Endothelial cell of umbilical vein (primary cell): ENCODE data around the gene RBM5. TPM values are rescaled to one million over a fixed set of nuclear protein-coding genes. Genes with fewer than 3 reads are reported as not detected.

Experiments
- BruUV-seq: library from RNA; stranded (reverse); fragments of 400-500 nt; replicated peaks from 2 replicates; lab custom pipeline; 2021; lab: Mats Ljungman, UMichigan
- CTCF ChIA-PET: fragments of 300-600, 350-600 bp; sonication (Branson Sonifier 250); formaldehyde crosslinking; loops from one replicate; lab custom pipeline; 2021; ENCODE audit warnings: antibody characterized with exemption, inconsistent platforms; lab: Charles Lee
- POLR2A ChIA-PET: fragments of 300-600, 350-600 bp; sonication (Branson Sonifier 250); formaldehyde crosslinking; loops from one replicate; lab custom pipeline; 2021; ENCODE audit warnings: antibody characterized with exemption, inconsistent platforms; lab: Charles Lee
- DNase-seq: peaks from one replicate; pipeline ENCODE4 v3.0.0-alpha.2; 2011; ENCODE audit warnings: low read depth, low spot score
- FAIRE-seq: peaks from 2 replicates; lab custom pipeline; 2011; peaks lifted over from hg19 to GRCh38; lab: Jason Lieb, UNC
- H2AFZ ChIP-seq: 2 replicates; pipeline ENCODE4 v1.6.0; 2012; ENCODE audit warnings: low read depth, low read length, control low read depth, inconsistent platforms
- H3K27ac ChIP-seq: 2 replicates; pipeline ENCODE4 v1.5.1; 2011; ENCODE audit warnings: low read depth, mild to moderate bottlenecking, control low read depth, low read length, moderate library complexity; ENCODE audit not compliant: insufficient read depth
- H3K27me3 ChIP-seq, 2 experiments: 2 replicates each; pipeline versions ENCODE4 v1.6.0 to v1.6.1; 2011; ENCODE audit warnings: low read length in 2 of 2, mixed read lengths in 1 of 2; ENCODE audit not compliant: control insufficient read depth in 2 of 2, insufficient read depth in 2 of 2
- H3K36me3 ChIP-seq, 2 experiments: 2 replicates in 1 of 2; 3 replicates in 1 of 2; pipeline ENCODE4 v1.5.1; 2011; ENCODE audit warnings: low read length in 2 of 2, mild to moderate bottlenecking in 1 of 2, moderate library complexity in 1 of 2; ENCODE audit not compliant: control insufficient read depth in 2 of 2, insufficient read depth in 2 of 2; ENCODE audit errors: extremely low read depth in 1 of 2
- H3K4me1 ChIP-seq: 3 replicates; pipeline ENCODE4 v1.5.1; 2011; ENCODE audit warnings: mild to moderate bottlenecking, low read length; ENCODE audit not compliant: control insufficient read depth, insufficient read depth; ENCODE audit errors: extremely low read depth
- H3K4me2 ChIP-seq: 2 replicates; pipeline ENCODE4 v1.6.1; 2011; ENCODE audit warnings: low read length, control low read depth, mixed read lengths; ENCODE audit not compliant: insufficient read depth
- H3K4me3 ChIP-seq, 3 experiments: fragments of 200-600 bp in 1 of 3; sonication (generic), shearing (Covaris generic) in 1 of 3; replicated peaks in 1 of 3; 2 replicates each; pipeline ENCODE4 v1.5.1; 2011 to 2016; ENCODE audit warnings: control low read depth in 3 of 3, low read length in 3 of 3, mild to moderate bottlenecking in 2 of 3, inconsistent platforms in 1 of 3, low read depth in 1 of 3, moderate library complexity in 1 of 3; ENCODE audit not compliant: insufficient read depth in 1 of 3
- H3K79me2 ChIP-seq: 2 replicates; pipeline ENCODE4 v1.6.0; 2012; ENCODE audit warnings: low read length, inconsistent platforms; ENCODE audit not compliant: control insufficient read depth, insufficient read depth
- H3K9ac ChIP-seq: replicated peaks from 2 replicates; pipeline ENCODE3; 2011; ENCODE audit warnings: low read length, control low read depth; ENCODE audit not compliant: insufficient read depth; ENCODE audit errors: extremely low read depth
- H3K9me1 ChIP-seq: replicated peaks from 3 replicates; pipeline ENCODE4 v1.6.0; 2011; ENCODE audit warnings: mild to moderate bottlenecking, low read length; ENCODE audit not compliant: control insufficient read depth, insufficient read depth; ENCODE audit errors: extremely low read depth
- H3K9me3 ChIP-seq: replicated peaks from 2 replicates; pipeline ENCODE4 v1.5.1; 2012; ENCODE audit warnings: low read length, inconsistent platforms; ENCODE audit not compliant: control insufficient read depth, insufficient read depth
- H4K20me1 ChIP-seq: replicated peaks from 2 replicates; pipeline ENCODE3; 2011; ENCODE audit warnings: mild to moderate bottlenecking, low read length; ENCODE audit not compliant: control insufficient read depth, insufficient read depth; ENCODE audit errors: extremely low read depth
- CTCF ChIP-seq, 2 donors: IDR thresholded peaks; 1 replicate in 1 of 2; 2 replicates in 1 of 2; pipeline ENCODE4 v1.5.1; 2011; ENCODE audit warnings: low read length in 2 of 2, mild to moderate bottlenecking in 2 of 2, moderate library complexity in 2 of 2, control low read depth in 1 of 2, inconsistent platforms in 1 of 2, low read depth in 1 of 2; ENCODE audit not compliant: insufficient read depth in 1 of 2; ENCODE audit errors: extremely low read depth in 1 of 2
- EZH2 ChIP-seq: IDR thresholded peaks from 2 replicates; pipeline ENCODE4 v1.6.1; 2012; ENCODE audit warnings: borderline replicate concordance, low read depth, mild to moderate bottlenecking, moderate library complexity, low read length, inconsistent platforms; ENCODE audit not compliant: severe bottlenecking
- FOS ChIP-seq: IDR thresholded peaks from 2 replicates; pipeline ENCODE4 v1.6.1; 2011; ENCODE audit warnings: mild to moderate bottlenecking, low read length, moderate library complexity, borderline replicate concordance; ENCODE audit not compliant: insufficient read depth
- GATA2 ChIP-seq: IDR thresholded peaks from 2 replicates; pipeline ENCODE4 v1.7.0; 2011; ENCODE audit warnings: low read depth, mild to moderate bottlenecking, moderate library complexity, mixed read lengths, low read length; ENCODE audit not compliant: insufficient read length, insufficient read depth
- JUN ChIP-seq: IDR thresholded peaks from 2 replicates; pipeline ENCODE4 v1.6.1; 2011; ENCODE audit warnings: borderline replicate concordance, low read depth; ENCODE audit not compliant: insufficient read length, insufficient read depth
- MAX ChIP-seq: IDR thresholded peaks from 2 replicates; pipeline ENCODE4 v1.6.1; 2011; ENCODE audit not compliant: insufficient read depth, insufficient read length
- MYC ChIP-seq: IDR thresholded peaks from one replicate; pipeline ENCODE4 v1.6.1; 2011; ENCODE audit warnings: mild to moderate bottlenecking, low read depth, low read length
- POLR2A ChIP-seq: IDR thresholded peaks from 2 replicates; pipeline ENCODE4 v1.6.1; 2012; ENCODE audit warnings: low read depth, mild to moderate bottlenecking, control low read depth, low read length
- POLR2AphosphoS5 ChIP-seq: IDR thresholded peaks from 2 replicates; pipeline ENCODE4 v1.6.1; 2012; ENCODE audit warnings: low read depth, mild to moderate bottlenecking, control low read depth, low read length, moderate library complexity; ENCODE audit not compliant: insufficient read depth
- dilution Hi-C: fragments of 300-500 bp; cut with MboI; formaldehyde crosslinking; loops from one replicate; pipeline ENCODE4 v1.15.0; 2019; ENCODE audit warnings: low sequenced_read_pairs; ENCODE audit not compliant: extremely low pct_ligation_motif_present
- intact Hi-C: fragments of 100-400 bp; cut with micrococcal nuclease; formaldehyde crosslinking; loops from one replicate; pipeline ENCODE4 v1.10.0; 2022
- polyA plus RNA-seq, 4 experiments: library from polyadenylated mRNA; depleted of rRNA in 3 of 4; stranded (reverse) in 3 of 4; unstranded in 1 of 4; fragments of >200 nt; gene quantifications; 2 replicates each; pipeline versions ENCODE4 v1.2.1 to v1.2.3, GENCODE V29; 2011 to 2012; ENCODE audit warnings: missing spikeins in 1 of 4
- total RNA-seq: library from RNA; stranded (reverse); gene quantifications from 2 replicates; pipeline ENCODE4 v1.2.3, GENCODE V29; 2021

The RBM5 gene
- total and polyA plus RNA-seq, 2 donors (not counting 3 experiments of a cell fraction or from before 2014, with no cell fraction given), result 190 to 218 TPM

GRCh38 chr3:50165910-50166538 is 77.3 kb downstream of the RBM5 start:
- ChIA-PET CTCF (interaction anchor here (0.9 to 2.6 kb wide), 6 partner anchors 10 to 157 kb away, joined by 3 to 19 read pairs (median 4); no protein-coding TSS in a partner anchor), POLR2A (interaction anchor here (2.6 kb wide), 1 partner anchor 10 kb away, joined by 10 read pairs; no protein-coding TSS in a partner anchor)
- peaks cover 61% of the 10 kb centered on the region for H3K79me2 ChIP-seq
- H2AFZ ChIP-seq, result no peak overlapping the region
- DNase-seq (peak; percentile 60), FAIRE-seq (peak; percentile 91)
- TF ChIP-seq POLR2AphosphoS5, result peak; percentile 74
- TF ChIP-seq GATA2, result peak; percentile 79
- TF ChIP-seq MAX, result no peak
- peak; percentile 64 for TF ChIP-seq POLR2A
- peak; percentile 7 for TF ChIP-seq MYC
- TF ChIP-seq CTCF (IDR thresholded peaks at IDR 0.05; ENCODE audit: extremely low read depth in 1 of 2, insufficient read depth in 1 of 2, low read depth in 1 of 2, low read length in 2 of 2), result no peak
- no peak for TF ChIP-seq JUN
- TF ChIP-seq FOS, result peak; percentile 6
- no peak for TF ChIP-seq EZH2
- H3K36me3 ChIP-seq, result peaks cover 0 to 9% of the 10 kb centered on the region in 2 experiments
- BruUV-seq, result no TSS peak
- H3K9me3 ChIP-seq, result no peaks in the 10 kb centered on the region
- dilution Hi-C loops, result no loop called here
- H4K20me1 ChIP-seq, result no peaks in the 10 kb centered on the region
- peak overlapping the region; percentile 99 for H3K27ac ChIP-seq
- H3K9ac ChIP-seq, result peak overlapping the region; percentile 67
- H3K4me2 ChIP-seq, result peak overlapping the region; percentile 42
- no peaks in the 10 kb centered on the region for H3K27me3 ChIP-seq
- H3K4me1 ChIP-seq, result peaks cover 97% of the 10 kb centered on the region
- peak overlapping the region in 1 of 3 experiments; percentile 12 for H3K4me3 ChIP-seq
- no peaks in the 10 kb centered on the region for H3K9me1 ChIP-seq
- intact Hi-C loops, result loop anchor here (2.0 to 5.0 kb wide), 2 partner anchors 157 to 359 kb away; partner anchors contain the start of gene HYAL2
